ENCODE measurements around the gene BMPR1B. TPM values are rescaled to one million over a fixed set of nuclear protein-coding genes. Genes with fewer than 3 reads are reported as not detected.

BMPR1B gene
- total RNA-seq, 1 experiment from 2014 or later: 0.35 TPM

DNA sequence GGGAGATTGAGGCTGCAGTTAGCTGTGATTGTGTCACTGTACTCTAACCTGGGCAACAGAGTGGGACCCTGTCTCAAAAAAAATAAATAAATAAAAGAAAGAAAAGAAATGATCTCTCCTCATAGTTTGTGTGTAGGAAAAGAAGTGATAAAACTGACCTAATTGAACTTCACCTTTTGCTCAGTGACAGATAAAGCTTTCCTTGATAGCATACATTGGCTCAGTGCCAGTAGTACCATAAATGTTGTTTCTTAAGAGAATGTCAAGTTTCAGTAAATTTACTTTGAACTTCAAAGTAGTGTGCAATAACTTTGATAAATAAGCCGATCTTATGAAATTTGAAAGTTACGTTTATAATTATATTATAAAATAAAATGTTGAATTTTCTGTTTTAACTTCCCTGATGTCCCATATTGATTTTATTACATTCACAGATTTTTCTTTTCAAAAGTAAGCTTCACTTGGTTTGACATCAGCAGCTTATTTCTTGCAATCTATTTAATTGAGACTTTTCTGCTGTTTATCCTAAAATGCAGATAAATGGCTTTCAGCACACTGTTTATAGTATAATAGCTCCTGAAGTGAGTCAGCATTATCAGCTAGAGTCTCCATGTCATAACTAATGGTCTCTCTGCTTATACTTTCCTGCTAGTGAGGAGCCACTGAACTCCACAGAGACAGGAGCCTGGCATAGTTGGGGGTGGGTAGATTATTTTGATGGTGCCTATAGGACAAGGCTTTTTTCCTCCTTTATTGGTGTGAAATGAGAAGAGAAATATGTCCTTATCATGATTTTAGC, 330.1 kb downstream of the BMPR1B start:
- Histone ChIP-seq H2AFZ (ENCODE audit: low read length) (no peak overlapping the region), H3K4me2 (ENCODE audit: insufficient read depth, insufficient read length, low read length) (no peak overlapping the region), H3K27ac (ENCODE audit: insufficient read length, low read depth, low read length) (no peak overlapping the region), H4K91ac (ENCODE audit: insufficient read length, low read depth, low read length) (no peak overlapping the region), H3K4ac (ENCODE audit: low read depth, low read length) (no peak overlapping the region), H3K23me2 (ENCODE audit: insufficient read length, low read depth, low read length, poor library complexity, severe bottlenecking) (no peaks in the 10 kb centered on the region), H2AK5ac (ENCODE audit: insufficient read length, low read length) (no peak overlapping the region), H3K14ac (ENCODE audit: insufficient read depth, low read length) (no peak overlapping the region), H2BK5ac (ENCODE audit: insufficient read length, low read length) (no peak overlapping the region), H3K79me2 (ENCODE audit: insufficient read depth, low read length) (no peaks in the 10 kb centered on the region), H2BK20ac (ENCODE audit: low read depth, low read length, poor library complexity, severe bottlenecking) (no peak overlapping the region), H4K8ac (replicated peaks; ENCODE audit: insufficient read length, low read depth, low read length) (no peak overlapping the region), H2BK12ac (ENCODE audit: insufficient read length, low read depth, low read length) (no peak overlapping the region), H2BK120ac (ENCODE audit: low read depth, low read length, poor library complexity, severe bottlenecking) (no peak overlapping the region), H3K4me1 (ENCODE audit: insufficient read depth, low read length) (no peaks in the 10 kb centered on the region), H3K27me3 (ENCODE audit: insufficient read depth, low read length) (no peaks in the 10 kb centered on the region), H4K20me1 (ENCODE audit: control insufficient read depth, insufficient read depth, insufficient read length) (no peaks in the 10 kb centered on the region), H4K5ac (ENCODE audit: insufficient read length, low read depth, low read length) (no peak overlapping the region), H3K23ac (ENCODE audit: insufficient read length, low read depth, low read length) (no peak overlapping the region), H3K56ac (ENCODE audit: insufficient read length, low read depth, low read length) (no peak overlapping the region), H3K79me1 (ENCODE audit: insufficient read depth, low read depth, low read length, poor library complexity, severe bottlenecking) (no peaks in the 10 kb centered on the region), H3K18ac (ENCODE audit: insufficient read length, low read depth, low read length) (no peak overlapping the region), H3K9me3 (ENCODE audit: control insufficient read depth, low read depth, low read length) (no peaks in the 10 kb centered on the region), H3T11ph (ENCODE audit: low read length) (no peak overlapping the region), H3K9ac (ENCODE audit: extremely low read depth, insufficient read length, low read length) (no peak overlapping the region), H2BK15ac (ENCODE audit: low read depth, low read length) (no peak overlapping the region)
- Mint-ChIP-seq H3K4me3 (no peak overlapping the region), H3K4me1 (peaks cover 0 to 5% of the 10 kb centered on the region in 2 experiments; a peak in 2 of 4 replicates), H3K27ac (no peak overlapping the region; a peak in 1 of 7 replicates), H3K27me3 (ENCODE audit: low read depth) (no peaks in the 10 kb centered on the region), H3K36me3 (ENCODE audit: insufficient read depth in 1 of 3, low read depth in 3 of 3) (no peaks in the 10 kb centered on the region), H3K9me3 (no peaks in the 10 kb centered on the region)
- DNase-seq: no peak
- TF ChIP-seq, protein P1, sequence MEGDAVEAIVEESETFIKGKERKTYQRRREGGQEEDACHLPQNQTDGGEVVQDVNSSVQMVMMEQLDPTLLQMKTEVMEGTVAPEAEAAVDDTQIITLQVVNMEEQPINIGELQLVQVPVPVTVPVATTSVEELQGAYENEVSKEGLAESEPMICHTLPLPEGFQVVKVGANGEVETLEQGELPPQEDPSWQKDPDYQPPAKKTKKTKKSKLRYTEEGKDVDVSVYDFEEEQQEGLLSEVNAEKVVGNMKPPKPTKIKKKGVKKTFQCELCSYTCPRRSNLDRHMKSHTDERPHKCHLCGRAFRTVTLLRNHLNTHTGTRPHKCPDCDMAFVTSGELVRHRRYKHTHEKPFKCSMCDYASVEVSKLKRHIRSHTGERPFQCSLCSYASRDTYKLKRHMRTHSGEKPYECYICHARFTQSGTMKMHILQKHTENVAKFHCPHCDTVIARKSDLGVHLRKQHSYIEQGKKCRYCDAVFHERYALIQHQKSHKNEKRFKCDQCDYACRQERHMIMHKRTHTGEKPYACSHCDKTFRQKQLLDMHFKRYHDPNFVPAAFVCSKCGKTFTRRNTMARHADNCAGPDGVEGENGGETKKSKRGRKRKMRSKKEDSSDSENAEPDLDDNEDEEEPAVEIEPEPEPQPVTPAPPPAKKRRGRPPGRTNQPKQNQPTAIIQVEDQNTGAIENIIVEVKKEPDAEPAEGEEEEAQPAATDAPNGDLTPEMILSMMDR (conservative IDR thresholded peaks at IDR 0.05): no peak
- WGBS (ENCODE audit: extremely low coverage, insufficient read length, low lambda C conversion rate): no CpG with 5 or more reads among the region's 2 CpGs

All from H9 (cell line).